IMR-90 (cell line): ENCODE data around the gene PITRM1. TPM values are rescaled to one million over a fixed set of nuclear protein-coding genes. Genes with fewer than 3 reads are reported as not detected.

Experiments
- ATAC-seq: fragments of 200-7000 bp; cut with Tn5 transposase; 2 replicates; pipeline ENCODE4 v1.9.1; 2020; ENCODE audit warnings: low read depth, mild to moderate bottlenecking, moderate library complexity
- BruUV-seq: library from RNA; stranded (reverse); fragments of 400-500 nt; replicated peaks from 2 replicates; lab custom pipeline; 2021; lab: Mats Ljungman, UMichigan
- CTCF ChIA-PET: fragments of 300-600 bp; formaldehyde crosslinking; extraction: SDS; loops from one replicate; lab custom pipeline; 2021; ENCODE audit warnings: antibody characterized with exemption; lab: Yijun Ruan, JAX
- POLR2A ChIA-PET: fragments of 300-600 bp; sonication (Branson Sonifier 250); formaldehyde crosslinking; loops from one replicate; lab custom pipeline; 2022; ENCODE audit warnings: antibody characterized with exemption; ENCODE audit not compliant: unreplicated experiment; lab: Charles Lee
- DNase-seq: peaks from one replicate; pipeline ENCODE4 v3.0.0; 2013
- H2AFZ ChIP-seq: replicated peaks from 2 replicates; pipeline ENCODE3; 2013; ENCODE audit warnings: low read length, mild to moderate bottlenecking; ENCODE audit not compliant: poor library complexity
- H2AK5ac ChIP-seq: 2 replicates; pipeline ENCODE4 v1.6.1; 2013; ENCODE audit warnings: low read depth, low read length, inconsistent platforms
- H2AK9ac ChIP-seq: replicated peaks from 2 replicates; pipeline ENCODE3; 2013; ENCODE audit warnings: mild to moderate bottlenecking, low read depth, low read length, moderate library complexity; ENCODE audit not compliant: poor library complexity
- H2BK120ac ChIP-seq: 2 replicates; pipeline ENCODE4 v1.6.1; 2013; ENCODE audit warnings: low read depth, low read length, inconsistent platforms
- H2BK15ac ChIP-seq: 3 replicates; pipeline ENCODE4 v1.6.1; 2013; ENCODE audit warnings: low read depth, low read length, inconsistent platforms
- H2BK20ac ChIP-seq: 2 replicates; pipeline ENCODE4 v1.6.1; 2013; ENCODE audit warnings: low read depth, mild to moderate bottlenecking, inconsistent platforms, low read length, moderate library complexity
- H2BK5ac ChIP-seq: 2 replicates; pipeline ENCODE4 v1.6.1; 2013; ENCODE audit warnings: mild to moderate bottlenecking, low read depth, low read length, inconsistent platforms; ENCODE audit not compliant: poor library complexity, severe bottlenecking
- H3K14ac ChIP-seq: replicated peaks from 2 replicates; pipeline ENCODE4 v1.6.1; 2013; ENCODE audit warnings: low read depth, low read length, inconsistent platforms
- H3K18ac ChIP-seq: 2 replicates; pipeline ENCODE4 v1.6.1; 2013; ENCODE audit warnings: low read depth, low read length, control low read depth
- H3K23ac ChIP-seq: 2 replicates; pipeline ENCODE4 v1.6.1; 2013; ENCODE audit warnings: low read depth, low read length, inconsistent platforms
- H3K27ac ChIP-seq: 2 replicates; pipeline ENCODE4 v1.5.1; 2013; ENCODE audit warnings: mild to moderate bottlenecking, control low read depth, low read length; ENCODE audit not compliant: insufficient read depth
- H3K27me3 ChIP-seq: 2 replicates; pipeline ENCODE4 v1.6.1; 2013; ENCODE audit warnings: low read length; ENCODE audit not compliant: control insufficient read depth, insufficient read depth
- H3K36me3 ChIP-seq: 2 replicates; pipeline ENCODE4 v1.6.1; 2013; ENCODE audit warnings: low read length, mixed read lengths; ENCODE audit not compliant: control insufficient read depth, insufficient read depth
- H3K4ac ChIP-seq: 2 replicates; pipeline ENCODE4 v1.6.1; 2013; ENCODE audit warnings: low read depth, low read length, inconsistent platforms
- H3K4me1 ChIP-seq: 2 replicates; pipeline ENCODE4 v1.6.1; 2013; ENCODE audit warnings: low read length, mixed read lengths; ENCODE audit not compliant: control insufficient read depth, insufficient read depth
- H3K4me2 ChIP-seq: 2 replicates; pipeline ENCODE4 v1.6.1; 2013; ENCODE audit warnings: low read depth, mild to moderate bottlenecking, control low read depth, low read length, moderate library complexity
- H3K4me3 ChIP-seq: 2 replicates; pipeline ENCODE4 v1.5.1; 2013; ENCODE audit warnings: low read depth, mild to moderate bottlenecking, control low read depth, low read length, moderate library complexity; ENCODE audit not compliant: insufficient read depth
- H3K56ac ChIP-seq: 2 replicates; pipeline ENCODE4 v1.6.1; 2013; ENCODE audit warnings: low read length, inconsistent platforms; ENCODE audit not compliant: insufficient read depth; ENCODE audit errors: extremely low read depth
- H3K79me1 ChIP-seq, 2 experiments: 2 replicates each; pipeline ENCODE4 v1.6.1; 2013; ENCODE audit warnings: low read length in 2 of 2, inconsistent platforms in 1 of 2, low read depth in 1 of 2
- H3K9ac ChIP-seq: 2 replicates; pipeline ENCODE4 v1.6.1; 2013; ENCODE audit warnings: low read depth, low read length, control low read depth
- H3K9me1 ChIP-seq: 2 replicates; pipeline ENCODE4 v1.6.1; 2013; ENCODE audit warnings: low read length, inconsistent platforms; ENCODE audit not compliant: insufficient read depth
- H3K9me3 ChIP-seq: 2 replicates; pipeline ENCODE4 v1.6.1; 2013; ENCODE audit warnings: low read length; ENCODE audit not compliant: control insufficient read depth, insufficient read depth
- H4K20me1 ChIP-seq: 2 replicates; pipeline ENCODE4 v1.6.1; 2013; ENCODE audit warnings: low read length, inconsistent platforms; ENCODE audit not compliant: insufficient read depth
- H4K5ac ChIP-seq: 2 replicates; pipeline ENCODE4 v1.6.1; 2013; ENCODE audit warnings: mild to moderate bottlenecking, low read depth, low read length, control low read depth
- H4K8ac ChIP-seq, 2 experiments: 2 replicates each; pipeline ENCODE4 v1.6.1; 2013; ENCODE audit warnings: low read depth in 2 of 2, low read length in 2 of 2, control low read depth in 1 of 2, inconsistent platforms in 1 of 2
- H4K91ac ChIP-seq: 2 replicates; pipeline ENCODE4 v1.6.1; 2013; ENCODE audit warnings: low read depth, low read length, inconsistent platforms; ENCODE audit not compliant: insufficient read depth
- MAFK ChIP-seq: IDR thresholded peaks from 2 replicates; pipeline ENCODE4 v1.6.1; 2012; ENCODE audit warnings: low read depth, low read length, improper control_type of control experiment
- MAZ ChIP-seq: IDR thresholded peaks from 2 replicates; pipeline ENCODE4 v1.6.1; 2012; ENCODE audit warnings: low read depth, mild to moderate bottlenecking, low read length, improper control_type of control experiment, moderate library complexity, borderline replicate concordance
- POLR2A ChIP-seq: IDR thresholded peaks from 2 replicates; pipeline ENCODE4 v1.6.1; 2012; ENCODE audit warnings: mild to moderate bottlenecking, low read depth, low read length
- SMC3 ChIP-seq: fragments of 150-350 bp; IDR thresholded peaks from 2 replicates; pipeline ENCODE4 v1.6.1; 2016; ENCODE audit warnings: low read depth, mild to moderate bottlenecking, antibody characterized with exemption, low read length, moderate library complexity
- WGBS, 2 experiments: methylation state at CpG; one replicate each; pipeline versions ENCODE4 v1.1.5 to v1.1.7; 2013; ENCODE audit warnings: missing lambda C conversion rate in 2 of 2; ENCODE audit not compliant: insufficient read length in 1 of 2; ENCODE audit errors: extremely low coverage in 2 of 2; 5-methylcytosine and 5-hydroxymethylcytosine counted together
- dilution Hi-C: fragments of 300-500 bp; cut with HindIII; formaldehyde crosslinking; loops from one replicate; pipeline ENCODE4 v1.14.3; 2018; ENCODE audit warnings: low sequenced_read_pairs; ENCODE audit not compliant: unreplicated experiment
- in situ Hi-C: fragments of 300-500 bp; cut with MboI; formaldehyde crosslinking; loops from 3 replicates; pipeline ENCODE4 v1.14.3; 2019; ENCODE audit warnings: low sequenced_read_pairs, inconsistent platforms, mixed read lengths
- intact Hi-C: fragments of 100-400 bp; cut with micrococcal nuclease; formaldehyde crosslinking; loops from 2 replicates; pipeline ENCODE4 v1.10.0; 2022
- polyA plus RNA-seq, 3 experiments: library from polyadenylated mRNA; depleted of rRNA; stranded (reverse); fragments of >200 nt; gene quantifications; 2 replicates each; pipeline ENCODE4 v1.2.3, GENCODE V29; 2012; ENCODE audit warnings: low replicate concordance in 1 of 3
- total RNA-seq: library from RNA; depleted of rRNA; stranded (reverse); fragments of >200 nt; gene quantifications from 2 replicates; pipeline ENCODE4 v1.2.3, GENCODE V29; 2012
- TF ChIP-seq, protein P1 (sequence below): fragments of 150-350 bp; IDR thresholded peaks from 2 replicates; pipeline ENCODE4 v1.6.1; 2016; ENCODE audit warnings: low read depth, mild to moderate bottlenecking, low read length, moderate library complexity, borderline replicate concordance

Gene PITRM1
- total and polyA plus RNA-seq, 2 of the 4 experiments (the other 2 are of a cell fraction) = 97.1 to 124 TPM

DNA sequence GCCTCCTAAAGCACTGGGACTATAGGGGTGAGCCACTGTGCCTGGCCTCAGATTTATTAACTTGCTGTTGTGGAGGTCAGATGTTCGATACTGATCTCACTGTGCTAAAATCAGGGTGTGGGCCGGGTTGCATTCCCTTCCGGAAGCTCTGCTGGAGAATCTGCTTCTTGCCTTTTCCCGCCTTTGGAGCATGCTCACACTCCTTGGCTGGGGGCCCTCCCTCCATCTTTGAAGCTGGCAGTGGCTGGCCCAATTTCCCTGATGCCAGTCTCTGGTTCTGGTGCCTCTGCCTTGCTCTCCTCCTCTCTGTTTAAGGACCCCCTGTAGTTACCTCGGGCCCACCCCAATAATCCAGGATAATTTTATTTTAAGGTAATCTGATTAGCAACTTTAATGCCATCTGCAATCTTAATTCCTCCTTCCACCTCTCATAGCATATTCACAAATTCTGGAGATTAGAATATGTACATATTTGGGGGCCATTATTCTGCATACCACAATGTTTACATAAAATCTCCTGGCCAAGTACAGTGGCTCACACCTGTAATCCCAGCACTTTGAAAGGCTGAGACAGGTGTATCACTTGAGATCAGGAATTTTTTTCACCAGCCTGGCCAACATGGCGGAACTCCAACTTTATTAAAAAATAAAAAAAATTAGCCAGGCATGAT is 7.9 kb upstream of the PITRM1 start:
- Histone ChIP-seq H3K27ac (no peak overlapping the region), H4K91ac (no peak overlapping the region), H3K79me1 (no peaks in the 10 kb centered on the region), H3K9me3 (no peaks in the 10 kb centered on the region; the same call in 1 of the 2 replicates), H3K9ac (no peak overlapping the region), H3K9me1 (no peaks in the 10 kb centered on the region), H3K4ac (no peak overlapping the region), H2AK9ac (no peak overlapping the region), H4K5ac (no peak overlapping the region), H2BK5ac (no peak overlapping the region), H3K4me1 (no peaks in the 10 kb centered on the region), H3K14ac (no peak overlapping the region), H2BK20ac (no peak overlapping the region), H4K20me1 (no peaks in the 10 kb centered on the region), H3K4me3 (no peak overlapping the region), H3K56ac (no peak overlapping the region), H2AK5ac (no peak overlapping the region), H4K8ac (no peak overlapping the region), H2AFZ (no peak overlapping the region), H2BK120ac (no peak overlapping the region), H2BK15ac (no peak overlapping the region), H3K4me2 (no peak overlapping the region), H3K36me3 (no peaks in the 10 kb centered on the region), H3K23ac (no peak overlapping the region), H3K18ac (no peak overlapping the region), H3K27me3 (peaks cover 24% of the 10 kb centered on the region)
- intact Hi-C loops = no loop called here
- BruUV-seq = no TSS peak
- POLR2A ChIA-PET = no interaction called here
- dilution Hi-C loops = no loop called here
- TF ChIP-seq, protein P1, sequence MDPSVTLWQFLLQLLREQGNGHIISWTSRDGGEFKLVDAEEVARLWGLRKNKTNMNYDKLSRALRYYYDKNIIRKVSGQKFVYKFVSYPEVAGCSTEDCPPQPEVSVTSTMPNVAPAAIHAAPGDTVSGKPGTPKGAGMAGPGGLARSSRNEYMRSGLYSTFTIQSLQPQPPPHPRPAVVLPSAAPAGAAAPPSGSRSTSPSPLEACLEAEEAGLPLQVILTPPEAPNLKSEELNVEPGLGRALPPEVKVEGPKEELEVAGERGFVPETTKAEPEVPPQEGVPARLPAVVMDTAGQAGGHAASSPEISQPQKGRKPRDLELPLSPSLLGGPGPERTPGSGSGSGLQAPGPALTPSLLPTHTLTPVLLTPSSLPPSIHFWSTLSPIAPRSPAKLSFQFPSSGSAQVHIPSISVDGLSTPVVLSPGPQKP = no peak
- no peak for TF ChIP-seq SMC3
- no peak for TF ChIP-seq MAZ
- TF ChIP-seq MAFK = no peak
- TF ChIP-seq POLR2A = no peak
- no CpG with 5 or more reads among the region's 6 CpGs for WGBS, 2 experiments
- ATAC-seq (no peak), DNase-seq (no peak)
- in situ Hi-C loops = loop anchor here (10.0 kb wide), 1 partner anchor 1474 kb away; no protein-coding TSS in a partner anchor
- CTCF ChIA-PET = no interaction called here
